Left kidney (tissue), 2 donors: Measurements from ENCODE around the gene ERN1. TPM values are rescaled to one million over a fixed set of nuclear protein-coding genes. Genes with fewer than 3 reads are reported as not detected.

Experiments
- DNase-seq: peaks from one replicate; pipeline ENCODE4 v3.0.0-alpha.2; 2013
- polyA plus RNA-seq: library from polyadenylated mRNA; unstranded; fragments of 120-200 nt; gene quantifications from one replicate; pipeline ENCODE4 v1.2.1, GENCODE V29; 2013; ENCODE audit not compliant: insufficient read length

Gene ERN1
- polyA plus RNA-seq, 1 donor = 8.7 TPM

GRCh38 chr17:64111831-64112230 lies 18.1 kb downstream of the ERN1 start:
- no peak for DNase-seq

- DNase-seq = no peak
These were observed 19.4 kb downstream of the ERN1 start for GRCh38 chr17:64110379-64111152.

DNA sequence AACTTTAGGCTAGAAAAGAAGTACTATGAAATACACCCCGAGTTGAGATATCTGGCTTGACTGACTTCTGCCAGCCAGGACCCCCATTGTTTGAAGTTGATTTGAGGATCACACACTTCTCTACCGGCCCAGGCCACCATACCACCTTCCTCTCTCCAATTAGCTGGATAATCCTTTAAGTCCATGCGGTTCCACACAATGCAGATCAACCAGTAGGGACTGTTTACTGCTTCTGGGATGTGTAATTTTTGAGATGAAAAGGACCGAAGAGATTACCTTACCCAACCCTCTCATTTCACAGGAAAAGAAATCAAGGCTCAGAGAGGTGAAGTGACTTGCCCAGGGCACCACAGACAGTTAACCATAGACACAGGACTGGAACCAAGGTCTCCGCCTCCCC lies 20.5 kb downstream of the ERN1 start:
- no peak for DNase-seq

- no peak for DNase-seq
These were observed 22.3 kb downstream of the ERN1 start for GRCh38 chr17:64107500-64108236.

DNA sequence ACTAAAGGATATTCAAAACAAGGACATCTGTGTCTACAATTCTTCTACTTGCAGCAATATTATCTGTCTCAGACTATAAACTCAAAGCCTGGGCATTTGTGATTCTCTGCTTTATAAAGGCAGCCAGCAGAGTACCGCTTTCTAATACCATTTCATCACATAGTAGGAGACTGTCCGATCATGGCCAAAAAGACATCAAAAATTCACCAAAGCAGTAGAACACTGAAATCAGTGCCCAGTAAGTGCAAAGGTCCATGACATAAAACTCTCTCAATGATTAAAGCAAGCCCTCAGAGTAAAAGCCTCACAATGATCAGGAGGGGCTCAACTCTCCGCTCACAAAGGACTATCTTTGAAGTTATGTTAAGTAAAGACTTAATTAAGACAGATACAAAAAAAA lies 23.0 kb downstream of the ERN1 start:
- no peak for DNase-seq

DNA sequence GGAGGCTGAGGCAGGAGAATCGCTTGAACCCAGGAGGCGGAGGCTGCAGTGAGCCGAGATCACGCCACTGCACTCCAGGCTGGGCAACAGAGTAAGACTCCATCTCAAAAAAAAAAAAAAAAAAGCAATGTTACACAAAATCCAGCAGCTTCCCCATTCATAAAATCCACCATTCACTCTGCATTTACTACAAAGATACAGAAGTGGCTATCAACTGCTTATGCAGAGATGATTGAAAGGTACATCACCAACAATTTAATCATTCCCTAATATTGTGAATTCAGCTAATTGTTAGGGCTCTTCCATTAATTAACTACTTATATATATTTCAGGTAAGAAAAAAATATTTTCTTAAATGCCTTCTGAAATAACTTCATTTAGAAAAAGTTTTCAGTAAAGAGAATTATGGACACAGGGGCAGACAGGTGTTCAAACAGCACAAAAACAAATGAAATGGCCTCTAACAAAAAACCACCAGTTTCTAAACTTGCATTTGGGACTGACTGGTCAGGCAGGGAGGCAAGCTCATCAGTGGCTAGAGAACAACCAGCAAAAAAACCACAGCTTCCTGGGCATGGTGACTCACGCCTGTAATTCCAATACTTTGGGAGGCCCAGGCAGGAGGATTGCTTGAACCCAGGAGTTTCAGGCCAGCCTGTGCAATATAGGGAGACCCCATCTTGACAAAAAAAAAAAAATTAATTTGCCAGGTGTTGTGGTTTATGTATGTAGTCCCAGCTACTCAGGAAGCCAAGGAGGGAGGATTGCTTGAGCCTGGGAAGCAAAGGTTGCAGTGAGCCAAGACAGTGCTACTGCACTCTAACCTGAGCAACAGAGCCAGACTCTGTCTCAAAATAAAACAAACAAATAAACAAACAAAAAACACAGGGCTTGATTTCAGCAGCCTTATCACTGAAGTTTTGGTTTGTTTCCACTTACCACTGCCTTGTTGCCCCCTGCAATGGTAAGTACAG lies 26.3 kb downstream of the ERN1 start:
- DNase-seq = no peak

GRCh38 chr17:64102627-64103390 lies 27.1 kb downstream of the ERN1 start:
- DNase-seq = no peak

DNA sequence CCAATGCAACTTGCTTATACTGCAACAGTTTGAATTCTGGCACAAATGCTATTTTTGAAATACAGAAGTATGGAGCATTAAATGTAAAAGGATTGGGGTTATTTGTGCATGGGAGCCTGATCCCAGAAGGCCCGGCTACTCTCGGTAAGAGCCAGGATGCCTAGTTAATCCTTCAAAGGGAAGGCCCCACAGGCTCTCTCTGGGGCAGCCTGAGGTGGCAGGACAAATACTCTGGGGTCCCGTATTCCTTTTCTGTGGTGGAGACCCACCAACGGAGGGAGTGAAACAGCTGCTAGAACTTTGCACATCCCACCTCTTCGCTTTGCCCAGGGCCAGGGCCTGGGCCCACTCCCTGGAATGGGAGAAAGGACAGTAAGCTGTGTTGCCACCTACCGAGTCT lies 30.4 kb downstream of the ERN1 start:
- no peak for DNase-seq

- DNase-seq = no peak
These were observed 32.6 kb downstream of the ERN1 start for GRCh38 chr17:64097196-64097936.

DNA sequence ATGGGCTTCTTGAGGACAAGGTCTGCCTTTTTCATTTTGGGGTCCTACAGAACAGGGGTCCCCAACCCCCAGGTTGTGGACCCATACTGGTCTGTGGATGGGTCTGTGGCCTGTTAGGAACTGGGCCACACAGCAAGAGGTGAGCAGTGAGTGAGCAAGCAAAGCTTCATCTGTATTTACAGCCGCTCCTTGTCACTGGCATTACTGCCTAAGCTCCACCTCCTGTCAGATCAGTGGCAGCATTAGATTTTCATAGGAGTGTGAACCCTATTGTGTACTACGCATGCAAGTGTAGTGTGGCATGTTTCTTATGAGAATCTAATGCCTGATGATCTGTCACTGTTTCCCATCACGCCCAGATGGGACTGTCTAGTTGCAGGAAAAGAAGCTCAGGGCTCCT lies 33.9 kb downstream of the ERN1 start:
- no peak for DNase-seq

DNA sequence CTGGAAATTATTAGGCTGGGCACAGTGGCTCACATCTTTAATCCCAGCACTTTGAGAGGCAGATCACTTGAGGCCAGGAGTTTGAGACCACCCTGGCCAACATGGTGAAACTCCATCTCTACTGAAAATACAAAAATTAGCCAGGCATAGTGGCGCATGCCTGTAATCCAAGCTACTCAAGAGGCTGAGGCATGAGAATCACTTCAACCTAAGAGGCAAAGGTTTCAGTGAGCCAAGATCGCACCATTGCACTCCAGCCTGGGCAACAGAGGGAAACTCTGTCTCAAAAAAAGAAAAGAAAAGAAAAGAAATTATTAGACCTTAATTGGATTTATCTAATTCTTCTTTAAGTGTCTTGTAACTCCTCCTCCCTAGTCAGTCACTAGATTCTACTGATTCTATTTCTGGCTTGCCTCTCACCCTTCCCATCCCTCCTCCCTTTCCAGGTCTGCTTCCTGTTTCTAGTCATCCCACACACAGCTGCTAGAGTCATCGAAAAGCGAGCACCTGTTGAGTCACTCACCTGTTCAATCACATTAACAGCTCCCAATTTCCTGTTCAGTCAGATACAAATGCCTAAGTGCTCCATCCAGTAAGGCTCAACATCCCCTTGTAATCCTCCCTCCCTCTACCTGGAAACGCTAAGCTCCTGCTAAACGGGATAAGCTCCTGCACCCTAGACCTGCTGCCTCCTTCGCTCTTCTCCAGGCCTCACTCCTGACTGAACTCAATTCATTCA lies 34.6 kb downstream of the ERN1 start:
- DNase-seq = no peak

DNA sequence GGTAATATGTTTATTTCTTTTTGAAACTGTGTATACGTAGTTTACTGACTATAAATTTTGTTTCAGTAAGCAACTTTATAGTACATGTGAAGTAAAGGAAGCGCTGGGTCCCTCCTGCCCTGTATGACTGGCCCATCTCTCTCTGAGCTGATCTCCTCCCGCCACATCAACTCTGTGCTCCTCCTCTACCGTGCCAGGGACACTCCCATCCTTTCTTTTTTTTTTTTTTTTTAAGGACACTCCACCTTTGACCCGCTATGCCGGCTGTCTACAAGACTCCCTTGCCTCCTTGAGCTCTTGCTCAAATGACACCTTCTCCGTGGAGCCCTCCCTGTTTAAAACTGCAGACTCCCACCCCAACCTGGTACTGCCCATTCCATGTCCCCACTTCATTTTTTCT lies 35.5 kb downstream of the ERN1 start:
- DNase-seq = no peak

- DNase-seq = no peak
These were observed 36.9 kb downstream of the ERN1 start for GRCh38 chr17:64092952-64093451.

GRCh38 chr17:64092113-64092512 lies 37.8 kb downstream of the ERN1 start:
- no peak for DNase-seq

DNA sequence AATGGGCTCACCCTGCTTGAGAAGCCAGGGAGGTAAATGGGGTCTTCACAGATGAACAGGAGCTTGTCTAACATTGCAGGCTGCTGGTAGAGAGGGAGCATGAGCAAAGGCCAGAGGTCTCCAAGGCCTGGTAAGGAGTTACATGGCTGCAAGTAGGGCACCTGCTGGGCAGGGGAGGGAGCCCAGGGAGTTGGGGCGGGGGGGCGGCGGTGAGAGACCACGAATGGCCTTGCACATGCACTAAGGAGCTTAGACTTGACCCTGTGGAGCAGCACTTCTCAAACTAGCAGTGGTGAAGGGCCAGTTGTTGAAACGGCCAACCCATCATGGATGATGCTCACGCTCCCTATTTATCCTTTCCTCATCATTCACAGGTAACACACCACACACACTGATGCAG lies 38.4 kb downstream of the ERN1 start:
- DNase-seq = no peak

DNA sequence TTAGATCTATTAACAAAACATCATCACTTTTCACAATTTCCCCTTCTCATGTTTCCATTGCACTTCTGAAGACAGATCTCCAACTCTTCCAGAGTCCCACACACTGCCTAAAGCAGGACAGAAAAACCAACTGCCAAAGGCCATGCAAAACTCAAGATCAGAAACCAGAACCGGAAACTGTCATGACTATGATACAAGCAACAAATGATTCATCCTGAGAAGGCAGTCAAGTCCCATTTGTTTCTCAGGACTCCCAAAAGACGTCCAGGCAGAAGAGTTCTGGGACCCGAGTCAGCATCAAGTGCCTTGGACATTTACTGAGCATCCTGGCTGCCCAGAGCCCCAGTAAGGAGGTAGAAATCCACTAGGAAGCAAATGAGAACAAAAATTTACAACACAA lies 38.8 kb downstream of the ERN1 start:
- no peak for DNase-seq

GRCh38 chr17:64090144-64090543 lies 39.8 kb downstream of the ERN1 start:
- no peak for DNase-seq

- no peak for DNase-seq
These were observed 42.5 kb downstream of the ERN1 start for GRCh38 chr17:64087252-64088005.

DNA sequence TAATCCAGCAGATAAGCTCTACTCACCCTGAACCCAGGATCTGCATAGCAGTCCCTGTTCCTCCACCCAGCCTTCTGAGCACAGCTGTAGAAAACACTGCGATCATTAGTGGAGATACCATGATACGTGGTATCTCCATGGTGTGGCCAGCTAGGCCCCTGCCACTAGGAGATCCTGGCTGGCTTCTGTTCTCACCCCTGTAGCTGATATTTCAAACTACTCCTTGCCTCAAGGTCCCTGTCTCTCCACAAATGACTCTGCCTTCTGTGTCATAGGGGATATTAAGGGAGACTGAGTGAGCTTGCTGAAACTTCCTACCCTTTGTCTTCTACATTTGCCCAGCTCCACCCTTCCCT lies 44.3 kb downstream of the ERN1 start:
- DNase-seq = no peak
